ENCODE measurements around the gene MCCC2. TPM values are rescaled to one million over a fixed set of nuclear protein-coding genes. Genes with fewer than 3 reads are reported as not detected.

MCCC2 gene
- polyA plus RNA-seq, 1 donor (not counting 4 experiments of a cell fraction or from before 2014, with no cell fraction given) = 52.5 TPM

GRCh38 chr5:71621268-71621667 lies 34.1 kb downstream of the MCCC2 start:
- H4K20me1 ChIP-seq (ENCODE audit: control insufficient read depth, extremely low read depth, insufficient read depth, low read length) = no peaks in the 10 kb centered on the region
- H2AFZ ChIP-seq (ENCODE audit: control insufficient read depth, low read length) = no peak overlapping the region
- H3K36me3 ChIP-seq (ENCODE audit: control insufficient read depth in 2 of 2, extremely low read depth in 1 of 2, insufficient read depth in 2 of 2, low read length in 2 of 2) = peaks cover 5% of the 10 kb centered on the region in 2 experiments
- H3K9me3 ChIP-seq (ENCODE audit: control insufficient read depth, low read depth, low read length) = no peaks in the 10 kb centered on the region
- dilution Hi-C loops (cut with MboI; ENCODE audit: extremely low pct_ligation_motif_present, low sequenced_read_pairs) = no loop called here
- no peak for DNase-seq (ENCODE audit: low read depth, low spot score)
- H3K9ac ChIP-seq (ENCODE audit: control insufficient read depth, extremely low read depth, insufficient read depth, low read length) = no peak overlapping the region
- H3K4me3 ChIP-seq (ENCODE audit: control insufficient read depth in 2 of 3, extremely low read depth in 1 of 3, insufficient read depth in 2 of 3, low read depth in 1 of 3, low read length in 3 of 3) = no peak overlapping the region
- H3K4me1 ChIP-seq (ENCODE audit: control insufficient read depth, extremely low read depth, insufficient read depth, low read length) = no peaks in the 10 kb centered on the region
- TF ChIP-seq CTCF (optimal IDR thresholded peaks at IDR 0.05 in 1 of 3, IDR thresholded peaks at IDR 0.05 in 1 of 3, conservative IDR thresholded peaks at IDR 0.05 in 1 of 3; ENCODE audit: extremely low read depth in 1 of 3, insufficient read depth in 2 of 3, low read length in 3 of 3) (no peak), EZH2 (IDR thresholded peaks at IDR 0.05; ENCODE audit: low read length) (no peak)
- no peak overlapping the region for H3K27ac ChIP-seq (ENCODE audit: control insufficient read depth, insufficient read depth, low read length)
- H3K4me2 ChIP-seq (ENCODE audit: control insufficient read depth, extremely low read depth, insufficient read depth, low read depth, low read length) = no peak overlapping the region
- H3K79me2 ChIP-seq (ENCODE audit: control insufficient read depth, insufficient read depth, low read length) = no peaks in the 10 kb centered on the region
- H3K9me1 ChIP-seq (ENCODE audit: control insufficient read depth, extremely low read depth, insufficient read depth, low read length) = no peaks in the 10 kb centered on the region
- no peak for FAIRE-seq
- H3K27me3 ChIP-seq (ENCODE audit: control insufficient read depth, extremely low read depth, insufficient read depth, low read length) = no peaks in the 10 kb centered on the region

GRCh38 chr5:71621741-71622140 lies 34.6 kb downstream of the MCCC2 start:
- DNase-seq (ENCODE audit: low read depth, low spot score) = no peak
- H4K20me1 ChIP-seq (ENCODE audit: control insufficient read depth, extremely low read depth, insufficient read depth, low read length) = no peaks in the 10 kb centered on the region
- H3K4me2 ChIP-seq (ENCODE audit: control insufficient read depth, extremely low read depth, insufficient read depth, low read depth, low read length) = no peak overlapping the region
- H2AFZ ChIP-seq (ENCODE audit: control insufficient read depth, low read length) = no peak overlapping the region
- H3K9ac ChIP-seq (ENCODE audit: control insufficient read depth, extremely low read depth, insufficient read depth, low read length) = no peak overlapping the region
- no peak for TF ChIP-seq CTCF (optimal IDR thresholded peaks at IDR 0.05 in 1 of 3, IDR thresholded peaks at IDR 0.05 in 1 of 3, conservative IDR thresholded peaks at IDR 0.05 in 1 of 3; ENCODE audit: extremely low read depth in 1 of 3, insufficient read depth in 2 of 3, low read length in 3 of 3)
- no peak for TF ChIP-seq EZH2 (IDR thresholded peaks at IDR 0.05; ENCODE audit: low read length)
- no peak for FAIRE-seq
- H3K27ac ChIP-seq (ENCODE audit: control insufficient read depth, insufficient read depth, low read length) = no peak overlapping the region
- no peaks in the 10 kb centered on the region for H3K79me2 ChIP-seq (ENCODE audit: control insufficient read depth, insufficient read depth, low read length)
- H3K4me1 ChIP-seq (ENCODE audit: control insufficient read depth, extremely low read depth, insufficient read depth, low read length) = no peaks in the 10 kb centered on the region
- no peaks in the 10 kb centered on the region for H3K9me3 ChIP-seq (ENCODE audit: control insufficient read depth, low read depth, low read length)
- no peaks in the 10 kb centered on the region for H3K9me1 ChIP-seq (ENCODE audit: control insufficient read depth, extremely low read depth, insufficient read depth, low read length)
- no peaks in the 10 kb centered on the region for H3K27me3 ChIP-seq (ENCODE audit: control insufficient read depth, extremely low read depth, insufficient read depth, low read length)
- H3K36me3 ChIP-seq (ENCODE audit: control insufficient read depth in 2 of 2, extremely low read depth in 1 of 2, insufficient read depth in 2 of 2, low read length in 2 of 2) = peaks cover 5% of the 10 kb centered on the region in 2 experiments
- no peak overlapping the region for H3K4me3 ChIP-seq (ENCODE audit: control insufficient read depth in 2 of 3, extremely low read depth in 1 of 3, insufficient read depth in 2 of 3, low read depth in 1 of 3, low read length in 3 of 3)
- dilution Hi-C loops (cut with MboI; ENCODE audit: extremely low pct_ligation_motif_present, low sequenced_read_pairs) = no loop called here
